Transverse colon (tissue), 4 donors: ENCODE measurements around the gene ZDHHC9. TPM values are rescaled to one million over a fixed set of nuclear protein-coding genes. Genes with fewer than 3 reads are reported as not detected.

Source experiments
- DNase-seq: peaks from one replicate; pipeline ENCODE4 v3.0.0-alpha.2; 2019
- H3K27ac ChIP-seq, 4 donors: fragments of 200-600 bp; sonication (generic); 2 replicates each; pipeline ENCODE4 v1.5.1; 2016 to 2018; ENCODE audit warnings: inconsistent platforms in 4 of 4
- H3K27me3 ChIP-seq: fragments of 200-600 bp; sonication (generic); 2 replicates; pipeline ENCODE4 v1.5.1; 2017; ENCODE audit warnings: inconsistent platforms
- H3K36me3 ChIP-seq, 4 donors: fragments of 200-600 bp; sonication (generic); 2 replicates each; pipeline ENCODE4 v1.5.1; 2017 to 2019; ENCODE audit warnings: inconsistent platforms in 4 of 4
- H3K4me1 ChIP-seq, 4 donors: fragments of 200-600 bp; sonication (generic); 2 replicates each; pipeline ENCODE4 v1.5.1; 2017 to 2020; ENCODE audit warnings: inconsistent platforms in 4 of 4
- H3K4me3 ChIP-seq, 4 donors: fragments of 200-600 bp; sonication (generic); 1 replicate in 1 of 4; 2 replicates in 3 of 4; pipeline versions ENCODE4 v1.5.1 to v1.6.1; 2017 to 2019; ENCODE audit warnings: inconsistent platforms in 4 of 4
- H3K9me3 ChIP-seq, 2 donors: fragments of 200-600 bp; sonication (generic); 2 replicates each; pipeline ENCODE4 v1.5.1; 2017 to 2019; ENCODE audit warnings: inconsistent platforms in 2 of 2
- EP300 ChIP-seq: sonication (generic); formaldehyde crosslinking; IDR thresholded peaks from one replicate; pipeline ENCODE4 v1.6.1; 2017; ENCODE audit warnings: antibody characterized with exemption, low read depth
- POLR2A ChIP-seq: fragments of 450-650 bp; IDR thresholded peaks from one replicate; pipeline ENCODE4 v1.6.1; 2016; ENCODE audit warnings: antibody characterized with exemption, mild to moderate bottlenecking, moderate library complexity
- POLR2AphosphoS5 ChIP-seq, 3 donors: sonication (generic); formaldehyde crosslinking; IDR thresholded peaks; one replicate each; pipeline ENCODE4 v1.6.1; 2016; ENCODE audit warnings: antibody characterized with exemption in 3 of 3
- WGBS, 2 donors: methylation state at CpG; one replicate each; pipeline ENCODE4 v1.1.5; 2018; ENCODE audit warnings: low coverage in 1 of 2; 5-methylcytosine and 5-hydroxymethylcytosine counted together
- in situ Hi-C, 4 donors: fragments of 200-750 bp; cut with MboI; loops; one replicate each; pipeline versions ENCODE4 v1.15.0 to v1.15.1; 2017; ENCODE audit warnings: low sequenced_read_pairs in 3 of 4, low pct_ligation_motif_present in 1 of 4, low pct_unique_long_range_greater_than_20kb in 1 of 4
- intact Hi-C: fragments of 100-400 bp; cut with DNase I; formaldehyde crosslinking; loops from one replicate; pipeline ENCODE4 v1.15.1; 2023; ENCODE audit warnings: low total_unique reads
- total RNA-seq, 4 donors: library from RNA; depleted of rRNA; stranded (reverse); fragments of >200 nt; gene quantifications; one replicate each; pipeline ENCODE4 v1.1.0, GENCODE V29; 2016
- TF ChIP-seq, protein P1 (sequence below), 5 experiments: fragments of 200-600 bp in 3 of 5; fragments of 450-650 bp in 2 of 5; sonication (generic) in 3 of 5; IDR thresholded peaks; 1 replicate in 2 of 5; 2 replicates in 3 of 5; pipeline ENCODE4 v1.5.1; 2016 to 2017; ENCODE audit warnings: antibody characterized with exemption in 5 of 5, inconsistent platforms in 3 of 5, mild to moderate bottlenecking in 2 of 5, moderate library complexity in 1 of 5

The ZDHHC9 gene
- total RNA-seq, 4 donors from 2014 or later = 9.2 to 60.2 (median 30.7) TPM

DNA sequence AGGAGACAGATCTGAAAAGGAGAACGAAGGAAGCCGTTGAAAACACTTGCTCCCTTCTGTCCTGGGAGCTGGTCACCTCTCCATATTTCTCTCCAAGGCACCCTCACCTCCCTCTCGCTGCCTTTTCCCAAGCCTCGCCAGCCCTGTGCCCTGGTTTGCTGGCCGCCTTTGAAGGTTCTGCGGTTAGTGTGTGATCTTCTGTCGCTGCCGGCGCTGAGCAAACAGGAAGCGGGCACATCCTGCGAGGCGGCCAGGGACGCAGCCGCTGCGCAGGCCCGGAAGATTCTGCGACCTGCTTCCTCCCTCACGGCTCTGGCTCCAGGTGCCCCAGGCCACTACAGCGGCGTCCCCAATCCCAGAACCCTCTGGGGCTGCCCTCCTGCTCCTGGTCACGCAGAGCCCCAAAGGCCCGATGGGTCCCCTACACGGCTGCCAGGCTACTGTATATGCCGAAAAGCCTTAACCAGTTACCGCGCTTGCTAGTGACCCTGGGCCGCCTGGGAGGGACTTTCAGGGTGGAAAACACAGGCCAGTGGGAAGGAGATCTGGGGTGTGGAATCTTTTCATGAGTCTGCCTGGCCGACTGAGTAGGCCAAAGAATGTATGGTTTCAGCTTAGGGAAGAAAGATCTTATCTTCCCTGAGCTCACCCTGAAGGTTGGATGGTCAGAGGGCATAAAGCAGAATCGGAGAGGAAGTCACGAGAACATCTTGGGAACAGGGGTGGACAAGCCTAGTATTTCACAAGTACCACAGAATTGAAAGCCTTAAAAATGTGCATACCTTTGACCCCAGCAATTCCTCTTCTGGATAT, 66.3 kb downstream of the ZDHHC9 start:
- no peaks in the 10 kb centered on the region for H3K36me3 ChIP-seq
- peaks cover 0 to 12% (median 0%) of the 10 kb centered on the region in 4 donors for H3K4me1 ChIP-seq
- intact Hi-C loops = no loop called here
- no peaks in the 10 kb centered on the region for H3K27me3 ChIP-seq
- H3K4me3 ChIP-seq = no peak overlapping the region
- 55% methylated on average over 27 of the region's 30 CpGs; no CpG with 5 or more reads in 1 of the 2 donors for WGBS, 2 donors
- in situ Hi-C loops = no loop called here
- no peaks in the 10 kb centered on the region for H3K9me3 ChIP-seq
- TF ChIP-seq POLR2AphosphoS5 (IDR thresholded peaks at IDR 0.05) = peak in 1 of 3 donors; percentile 44
- TF ChIP-seq POLR2A = peak; percentile 34
- TF ChIP-seq EP300 = no peak
- TF ChIP-seq, protein P1, sequence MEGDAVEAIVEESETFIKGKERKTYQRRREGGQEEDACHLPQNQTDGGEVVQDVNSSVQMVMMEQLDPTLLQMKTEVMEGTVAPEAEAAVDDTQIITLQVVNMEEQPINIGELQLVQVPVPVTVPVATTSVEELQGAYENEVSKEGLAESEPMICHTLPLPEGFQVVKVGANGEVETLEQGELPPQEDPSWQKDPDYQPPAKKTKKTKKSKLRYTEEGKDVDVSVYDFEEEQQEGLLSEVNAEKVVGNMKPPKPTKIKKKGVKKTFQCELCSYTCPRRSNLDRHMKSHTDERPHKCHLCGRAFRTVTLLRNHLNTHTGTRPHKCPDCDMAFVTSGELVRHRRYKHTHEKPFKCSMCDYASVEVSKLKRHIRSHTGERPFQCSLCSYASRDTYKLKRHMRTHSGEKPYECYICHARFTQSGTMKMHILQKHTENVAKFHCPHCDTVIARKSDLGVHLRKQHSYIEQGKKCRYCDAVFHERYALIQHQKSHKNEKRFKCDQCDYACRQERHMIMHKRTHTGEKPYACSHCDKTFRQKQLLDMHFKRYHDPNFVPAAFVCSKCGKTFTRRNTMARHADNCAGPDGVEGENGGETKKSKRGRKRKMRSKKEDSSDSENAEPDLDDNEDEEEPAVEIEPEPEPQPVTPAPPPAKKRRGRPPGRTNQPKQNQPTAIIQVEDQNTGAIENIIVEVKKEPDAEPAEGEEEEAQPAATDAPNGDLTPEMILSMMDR (IDR thresholded peaks at IDR 0.05) = no peak
- H3K27ac ChIP-seq = peak overlapping the region; percentile 64 to 79 (median 74)
- DNase-seq = peak; percentile 75

DNA sequence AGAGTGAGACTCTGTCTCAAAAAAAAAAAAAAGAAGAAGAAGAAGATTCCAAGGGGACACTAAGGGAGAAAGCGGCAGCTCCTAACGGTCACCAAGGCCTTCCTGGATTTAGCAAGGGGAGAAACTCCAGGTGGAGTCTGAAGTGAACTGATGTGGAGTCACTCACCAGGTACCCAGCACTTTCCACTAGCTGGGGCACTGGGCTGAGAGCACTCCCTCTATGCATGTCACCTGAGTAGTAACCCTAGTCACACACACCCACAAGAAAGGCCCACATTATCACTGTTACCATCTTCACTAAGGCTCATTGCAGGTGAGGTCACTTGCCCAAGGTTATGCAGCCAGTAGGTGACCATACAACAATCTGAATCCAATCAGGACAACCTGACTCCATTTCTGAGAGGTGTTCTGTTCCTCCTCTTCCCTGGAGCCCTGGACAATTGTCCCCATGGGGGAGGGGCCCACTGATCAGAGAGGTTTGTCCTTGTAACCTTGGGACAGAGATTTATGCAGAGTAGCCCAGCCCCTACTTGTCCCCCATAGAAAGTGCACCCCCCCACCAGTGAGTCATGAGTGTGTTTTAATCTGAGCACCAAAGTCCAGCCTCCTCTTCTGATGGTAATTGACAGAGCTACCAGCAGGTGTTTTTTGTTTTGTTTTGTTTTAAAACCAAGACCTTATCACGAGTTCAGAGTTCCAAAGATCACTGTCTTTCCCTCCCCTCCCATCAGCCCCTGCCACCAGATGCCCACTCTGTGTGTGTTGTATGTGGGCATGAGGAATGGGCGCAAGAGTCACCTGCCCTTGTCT, 69.8 kb downstream of the ZDHHC9 start:
- Histone ChIP-seq H3K27ac (peak overlapping the region; percentile 20 to 73 (median 57)), H3K4me1 (peaks cover 0 to 12% (median 0%) of the 10 kb centered on the region in 4 donors), H3K27me3 (no peaks in the 10 kb centered on the region), H3K9me3 (no peaks in the 10 kb centered on the region), H3K4me3 (no peak overlapping the region), H3K36me3 (no peaks in the 10 kb centered on the region)
- WGBS, 2 donors = 72 to 92% methylated on average over 2 to 4 of the region's 4 CpGs
- intact Hi-C loops (no loop called here), in situ Hi-C loops (no loop called here)
- DNase-seq = no peak
- TF ChIP-seq, protein P1 (IDR thresholded peaks at IDR 0.05) = no peak
- TF ChIP-seq EP300 (no peak), POLR2A (no peak), POLR2AphosphoS5 (IDR thresholded peaks at IDR 0.05) (no peak)

DNA sequence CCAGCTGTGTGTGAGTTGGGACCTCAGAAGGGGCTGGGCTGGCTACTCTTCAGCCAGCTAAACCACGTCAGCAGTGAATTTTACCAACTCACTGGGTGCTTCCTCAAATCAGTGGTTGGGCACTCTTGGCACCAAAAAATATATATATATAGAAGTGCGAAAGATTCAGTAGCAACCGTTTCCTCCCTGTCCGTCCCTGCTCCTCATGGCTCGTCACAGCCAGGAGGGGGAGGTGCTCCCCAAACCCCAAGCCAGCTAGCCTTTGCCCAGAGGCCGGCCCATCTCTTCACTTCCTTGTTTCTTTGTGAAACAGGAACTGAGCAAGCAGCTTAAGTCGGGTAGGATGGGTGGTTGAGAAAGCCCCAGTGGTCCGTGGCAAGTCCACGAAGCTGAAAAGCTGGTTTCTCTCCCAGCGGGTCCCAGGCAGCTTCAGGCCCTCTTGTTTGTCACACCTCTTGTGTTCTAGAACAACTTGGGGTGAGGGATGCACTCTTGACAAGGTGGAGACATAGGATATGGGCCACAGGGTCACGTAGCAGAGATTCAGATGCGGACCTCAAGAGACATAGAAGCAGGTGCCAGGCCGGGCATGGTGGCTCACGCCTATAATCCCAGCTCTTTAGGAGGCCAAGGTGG, 70.8 kb downstream of the ZDHHC9 start:
- Histone ChIP-seq H3K36me3 (no peaks in the 10 kb centered on the region), H3K27ac (peak overlapping the region; percentile 39 to 73 (median 57)), H3K9me3 (no peaks in the 10 kb centered on the region), H3K4me1 (peaks cover 0 to 12% (median 0%) of the 10 kb centered on the region in 4 donors), H3K27me3 (no peaks in the 10 kb centered on the region), H3K4me3 (no peak overlapping the region)
- intact Hi-C loops = no loop called here
- TF ChIP-seq POLR2AphosphoS5 (IDR thresholded peaks at IDR 0.05) = peak in 2 of 3 donors; percentile 14 to 17
- no peak for TF ChIP-seq POLR2A
- WGBS, 2 donors = 49% methylated on average over 13 of the region's 14 CpGs; no CpG with 5 or more reads in 1 of the 2 donors
- peak; percentile 82 for DNase-seq
- in situ Hi-C loops = no loop called here

DNA sequence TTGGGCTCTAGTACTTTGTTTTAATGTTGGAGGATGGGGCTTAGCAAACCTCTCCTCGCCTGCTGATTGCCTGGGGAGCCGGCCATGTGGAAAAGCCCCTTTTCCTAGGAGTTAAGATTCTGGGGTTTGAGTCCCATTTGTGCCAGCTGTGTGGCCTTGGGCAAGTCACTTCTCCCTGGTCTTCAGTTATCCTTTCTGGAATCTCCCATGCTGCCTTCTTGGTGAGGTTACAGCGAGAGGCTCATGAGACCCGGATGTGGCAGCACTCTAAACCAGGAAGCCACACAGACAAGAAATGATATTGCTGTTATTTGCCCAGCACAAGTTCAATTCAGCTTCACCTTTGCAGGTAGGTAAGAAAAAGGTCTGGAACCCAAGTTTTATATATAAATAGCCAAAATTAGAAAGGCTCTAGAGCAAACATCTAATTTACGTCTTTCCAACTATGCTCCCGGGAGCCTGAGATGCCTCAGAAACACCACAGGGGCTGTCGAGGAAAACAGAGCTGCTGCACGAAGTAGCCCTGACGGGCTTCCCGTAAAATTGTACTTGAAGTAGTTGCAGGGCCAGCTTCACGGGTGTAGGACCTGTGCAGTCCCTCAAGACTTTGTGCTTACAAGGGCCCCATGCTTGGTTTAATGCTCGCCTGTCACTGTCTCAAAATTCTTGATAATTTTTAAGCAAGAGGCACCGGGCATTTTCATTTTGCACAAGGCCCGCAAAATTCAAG, 72.3 kb downstream of the ZDHHC9 start:
- DNase-seq = no peak
- in situ Hi-C loops = no loop called here
- Histone ChIP-seq H3K36me3 (no peaks in the 10 kb centered on the region), H3K4me1 (peaks cover 0 to 12% (median 0%) of the 10 kb centered on the region in 4 donors), H3K27ac (no peak overlapping the region), H3K27me3 (no peaks in the 10 kb centered on the region), H3K9me3 (no peaks in the 10 kb centered on the region), H3K4me3 (no peak overlapping the region)
- 76% methylated on average over 14 of the region's 14 CpGs; no CpG with 5 or more reads in 1 of the 2 donors for WGBS, 2 donors
- intact Hi-C loops = no loop called here
- TF ChIP-seq POLR2AphosphoS5 (IDR thresholded peaks at IDR 0.05) = no peak
- TF ChIP-seq, protein P1 (IDR thresholded peaks at IDR 0.05) = no peak
- TF ChIP-seq EP300 = no peak
- no peak for TF ChIP-seq POLR2A
